IMR-90 (cell line): ENCODE data around the gene AIDA.

Experiments
- CEBPB ChIP-seq: IDR thresholded peaks from 2 replicates; pipeline ENCODE4 v1.6.1; 2012; ENCODE audit warnings: low read depth, low read length, improper control_type of control experiment
- MAFK ChIP-seq: IDR thresholded peaks from 2 replicates; pipeline ENCODE4 v1.6.1; 2012; ENCODE audit warnings: low read depth, low read length, improper control_type of control experiment
- SMC3 ChIP-seq: fragments of 150-350 bp; IDR thresholded peaks from 2 replicates; pipeline ENCODE4 v1.6.1; 2016; ENCODE audit warnings: low read depth, mild to moderate bottlenecking, antibody characterized with exemption, low read length, moderate library complexity
- TF ChIP-seq, protein P1 (sequence below): conservative IDR thresholded peaks from 2 replicates; pipeline ENCODE4 v1.5.1; 2012; ENCODE audit warnings: mild to moderate bottlenecking, low read depth, low read length, improper control_type of control experiment

DNA sequence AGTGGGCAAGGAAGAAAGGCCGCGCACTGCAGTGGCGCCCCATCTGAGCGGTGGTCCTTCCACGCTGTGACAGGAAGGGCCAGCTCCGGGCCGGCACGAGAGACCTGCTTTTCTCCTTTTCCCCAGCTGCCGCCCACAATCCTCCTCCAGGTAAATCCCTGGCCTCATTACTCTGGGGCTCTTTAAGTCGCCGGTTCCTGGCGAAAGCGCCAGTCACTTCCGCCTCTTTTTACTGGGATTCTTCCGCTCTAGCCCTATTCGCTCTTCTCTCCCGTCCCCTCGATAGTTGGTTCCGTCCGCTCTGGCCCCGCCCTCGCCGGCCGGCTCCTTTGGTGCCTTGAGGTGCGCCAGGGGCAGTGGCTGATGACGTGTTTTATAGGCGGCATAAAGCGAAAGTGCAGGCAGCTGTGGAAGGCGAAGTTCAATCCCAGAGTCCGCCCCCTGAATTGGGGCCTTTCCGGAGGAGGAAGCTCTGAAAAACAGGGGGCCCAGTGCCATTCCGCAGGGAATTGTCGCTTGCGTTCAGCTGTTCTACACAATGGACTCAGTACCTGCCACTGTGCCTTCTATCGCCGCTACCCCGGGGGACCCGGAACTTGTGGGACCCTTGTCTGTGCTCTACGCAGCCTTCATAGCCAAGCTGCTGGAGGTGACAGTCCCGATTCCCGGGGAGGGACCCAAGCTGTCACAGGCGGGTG, 68.2 kb downstream of the AIDA start:
- TF ChIP-seq, protein P1, sequence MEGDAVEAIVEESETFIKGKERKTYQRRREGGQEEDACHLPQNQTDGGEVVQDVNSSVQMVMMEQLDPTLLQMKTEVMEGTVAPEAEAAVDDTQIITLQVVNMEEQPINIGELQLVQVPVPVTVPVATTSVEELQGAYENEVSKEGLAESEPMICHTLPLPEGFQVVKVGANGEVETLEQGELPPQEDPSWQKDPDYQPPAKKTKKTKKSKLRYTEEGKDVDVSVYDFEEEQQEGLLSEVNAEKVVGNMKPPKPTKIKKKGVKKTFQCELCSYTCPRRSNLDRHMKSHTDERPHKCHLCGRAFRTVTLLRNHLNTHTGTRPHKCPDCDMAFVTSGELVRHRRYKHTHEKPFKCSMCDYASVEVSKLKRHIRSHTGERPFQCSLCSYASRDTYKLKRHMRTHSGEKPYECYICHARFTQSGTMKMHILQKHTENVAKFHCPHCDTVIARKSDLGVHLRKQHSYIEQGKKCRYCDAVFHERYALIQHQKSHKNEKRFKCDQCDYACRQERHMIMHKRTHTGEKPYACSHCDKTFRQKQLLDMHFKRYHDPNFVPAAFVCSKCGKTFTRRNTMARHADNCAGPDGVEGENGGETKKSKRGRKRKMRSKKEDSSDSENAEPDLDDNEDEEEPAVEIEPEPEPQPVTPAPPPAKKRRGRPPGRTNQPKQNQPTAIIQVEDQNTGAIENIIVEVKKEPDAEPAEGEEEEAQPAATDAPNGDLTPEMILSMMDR, result no peak
- TF ChIP-seq CEBPB (no peak), MAFK (no peak), SMC3 (no peak)
